H9 (cell line): ENCODE measurements around the gene YEATS2. TPM values are rescaled to one million over a fixed set of nuclear protein-coding genes. Genes with fewer than 3 reads are reported as not detected.

Source experiments
- DNase-seq: peaks from one replicate; pipeline ENCODE4 v3.0.0-alpha.2; 2017
- H2AFZ ChIP-seq: one replicate; pipeline ENCODE4 v1.6.1; 2013; ENCODE audit warnings: mild to moderate bottlenecking, low read length, control low read depth, moderate library complexity
- H2AK5ac ChIP-seq: 2 replicates; pipeline ENCODE4 v1.6.1; 2013; ENCODE audit warnings: low read length, control low read depth, mixed read lengths; ENCODE audit not compliant: insufficient read length
- H2BK120ac ChIP-seq: one replicate; pipeline ENCODE4 v1.6.1; 2013; ENCODE audit warnings: low read depth, mild to moderate bottlenecking, low read length, control low read depth, inconsistent platforms; ENCODE audit not compliant: poor library complexity, severe bottlenecking
- H2BK12ac ChIP-seq: 2 replicates; pipeline ENCODE4 v1.6.1; 2013; ENCODE audit warnings: low read length, control low read depth, mixed read lengths, low read depth; ENCODE audit not compliant: insufficient read length
- H2BK15ac ChIP-seq: 2 replicates; pipeline ENCODE4 v1.6.1; 2013; ENCODE audit warnings: low read depth, low read length, control low read depth
- H2BK20ac ChIP-seq: one replicate; pipeline ENCODE4 v1.6.1; 2013; ENCODE audit warnings: low read depth, mild to moderate bottlenecking, low read length, control low read depth, inconsistent platforms; ENCODE audit not compliant: poor library complexity, severe bottlenecking
- H2BK5ac ChIP-seq: 2 replicates; pipeline ENCODE4 v1.6.1; 2013; ENCODE audit warnings: low read length, control low read depth, mixed read lengths; ENCODE audit not compliant: insufficient read length
- H3K14ac ChIP-seq: 2 replicates; pipeline ENCODE4 v1.6.1; 2013; ENCODE audit warnings: low read length, control low read depth; ENCODE audit not compliant: insufficient read depth
- H3K18ac ChIP-seq: 2 replicates; pipeline ENCODE4 v1.6.1; 2013; ENCODE audit warnings: low read depth, mild to moderate bottlenecking, mixed read lengths, low read length, control low read depth; ENCODE audit not compliant: insufficient read length
- H3K23ac ChIP-seq: 2 replicates; pipeline ENCODE4 v1.6.1; 2013; ENCODE audit warnings: low read length, control low read depth, mixed read lengths, low read depth; ENCODE audit not compliant: insufficient read length
- H3K23me2 ChIP-seq: 2 replicates; pipeline ENCODE4 v1.6.1; 2013; ENCODE audit warnings: low read depth, mild to moderate bottlenecking, mixed read lengths, low read length, control low read depth; ENCODE audit not compliant: insufficient read length, poor library complexity, severe bottlenecking
- H3K27ac ChIP-seq: 2 replicates; pipeline ENCODE4 v1.5.1; 2013; ENCODE audit warnings: low read length, control low read depth, mixed read lengths, low read depth; ENCODE audit not compliant: insufficient read length
- H3K27me3 ChIP-seq: 2 replicates; pipeline ENCODE4 v1.6.1; 2013; ENCODE audit warnings: low read length, control low read depth, inconsistent platforms; ENCODE audit not compliant: insufficient read depth
- H3K4ac ChIP-seq: 2 replicates; pipeline ENCODE4 v1.6.1; 2013; ENCODE audit warnings: low read depth, mild to moderate bottlenecking, control low read depth, inconsistent platforms, low read length, moderate library complexity
- H3K4me1 ChIP-seq: 2 replicates; pipeline ENCODE4 v1.6.1; 2013; ENCODE audit warnings: low read length, control low read depth, inconsistent platforms; ENCODE audit not compliant: insufficient read depth
- H3K4me2 ChIP-seq: 2 replicates; pipeline ENCODE4 v1.6.1; 2013; ENCODE audit warnings: low read length, control low read depth, mixed read lengths; ENCODE audit not compliant: insufficient read length, insufficient read depth
- H3K56ac ChIP-seq: 2 replicates; pipeline ENCODE4 v1.6.1; 2013; ENCODE audit warnings: low read depth, mild to moderate bottlenecking, mixed read lengths, low read length, control low read depth; ENCODE audit not compliant: insufficient read length
- H3K79me1 ChIP-seq: 2 replicates; pipeline ENCODE4 v1.6.1; 2013; ENCODE audit warnings: low read depth, mild to moderate bottlenecking, moderate library complexity, low read length, control low read depth, inconsistent platforms; ENCODE audit not compliant: insufficient read depth, poor library complexity, severe bottlenecking
- H3K79me2 ChIP-seq: 2 replicates; pipeline ENCODE4 v1.6.1; 2013; ENCODE audit warnings: low read length, control low read depth, inconsistent platforms; ENCODE audit not compliant: insufficient read depth
- H3K9ac ChIP-seq: 2 replicates; pipeline ENCODE4 v1.6.1; 2013; ENCODE audit warnings: low read length, control low read depth, mixed read lengths; ENCODE audit not compliant: insufficient read length; ENCODE audit errors: extremely low read depth
- H3K9me3 ChIP-seq: one replicate; pipeline ENCODE4 v1.6.1; 2013; ENCODE audit warnings: low read depth, low read length, inconsistent platforms; ENCODE audit not compliant: control insufficient read depth
- H3T11ph ChIP-seq: one replicate; pipeline ENCODE4 v1.6.1; 2013; ENCODE audit warnings: mild to moderate bottlenecking, low read length, control low read depth, inconsistent platforms
- H4K20me1 ChIP-seq: one replicate; pipeline ENCODE4 v1.6.1; 2013; ENCODE audit not compliant: control insufficient read depth, insufficient read length, insufficient read depth
- H4K5ac ChIP-seq: 2 replicates; pipeline ENCODE4 v1.6.1; 2013; ENCODE audit warnings: low read depth, mild to moderate bottlenecking, mixed read lengths, low read length, control low read depth; ENCODE audit not compliant: insufficient read length
- H4K8ac ChIP-seq: replicated peaks from 2 replicates; pipeline ENCODE4 v1.6.1; 2013; ENCODE audit warnings: low read length, control low read depth, mixed read lengths, low read depth; ENCODE audit not compliant: insufficient read length
- H4K91ac ChIP-seq: 2 replicates; pipeline ENCODE4 v1.6.1; 2013; ENCODE audit warnings: low read depth, mild to moderate bottlenecking, moderate library complexity, mixed read lengths, low read length, control low read depth; ENCODE audit not compliant: insufficient read length
- H3K27ac Mint-ChIP-seq, 3 experiments: 2 replicates in 2 of 3; 3 replicates in 1 of 3; pipeline ENCODE4 v1.8.0; 2020 to 2021; ENCODE audit warnings: mixed read lengths in 3 of 3, mild to moderate bottlenecking in 1 of 3, moderate library complexity in 1 of 3
- H3K27me3 Mint-ChIP-seq: 2 replicates; pipeline ENCODE4 v1.8.0; 2021; ENCODE audit warnings: low read depth, mild to moderate bottlenecking, moderate library complexity, mixed read lengths
- H3K36me3 Mint-ChIP-seq, 3 experiments: 2 replicates in 2 of 3; 3 replicates in 1 of 3; pipeline ENCODE4 v1.8.0; 2020 to 2021; ENCODE audit warnings: low read depth in 3 of 3, mixed read lengths in 3 of 3; ENCODE audit not compliant: insufficient read depth in 1 of 3
- H3K4me1 Mint-ChIP-seq, 2 experiments: 2 replicates each; pipeline ENCODE4 v1.8.0; 2020; ENCODE audit warnings: mixed read lengths in 2 of 2
- H3K4me3 Mint-ChIP-seq, 2 experiments: 2 replicates in 1 of 2; 3 replicates in 1 of 2; pipeline ENCODE4 v1.8.0; 2020 to 2021; ENCODE audit warnings: mild to moderate bottlenecking in 2 of 2, mixed read lengths in 2 of 2, moderate library complexity in 1 of 2
- H3K9me3 Mint-ChIP-seq, 2 experiments: 2 replicates in 1 of 2; 3 replicates in 1 of 2; pipeline ENCODE4 v1.8.0; 2020; ENCODE audit warnings: mild to moderate bottlenecking in 2 of 2, mixed read lengths in 2 of 2, moderate library complexity in 1 of 2
- CTCF ChIP-seq: fragments of 200-600 bp; sonication (generic); conservative IDR thresholded peaks from 3 replicates; pipeline ENCODE4 v1.8.0; 2021; ENCODE audit warnings: antibody characterized with exemption, mild to moderate bottlenecking
- WGBS: extraction: QIAGEN DNeasy Blood & Tissue Kit; methylation state at CpG from one replicate; pipeline ENCODE4 v1.1.7; 2013; ENCODE audit warnings: missing lambda C conversion rate, low lambda C conversion rate, mixed read lengths; ENCODE audit not compliant: insufficient read length; ENCODE audit errors: extremely low coverage; 5-methylcytosine and 5-hydroxymethylcytosine counted together
- total RNA-seq: library from RNA; stranded (reverse); gene quantifications from 2 replicates; pipeline ENCODE4 v1.2.1, GENCODE V29; 2021

YEATS2 gene
- total RNA-seq, 1 experiment from 2014 or later: 40.3 TPM

- Histone ChIP-seq H2BK120ac (no peak overlapping the region), H2BK12ac (no peak overlapping the region), H4K8ac (no peak overlapping the region), H2BK5ac (no peak overlapping the region), H3K79me1 (peaks cover 3% of the 10 kb centered on the region), H3K18ac (no peak overlapping the region), H3K23ac (no peak overlapping the region), H3K4me2 (no peak overlapping the region), H4K91ac (no peak overlapping the region), H3K4ac (no peak overlapping the region), H3K4me1 (no peaks in the 10 kb centered on the region; the same call in 1 of the 2 replicates), H2AK5ac (no peak overlapping the region), H3K79me2 (no peaks in the 10 kb centered on the region), H3K56ac (no peak overlapping the region), H2AFZ (no peak overlapping the region), H2BK20ac (no peak overlapping the region), H3K14ac (no peak overlapping the region), H2BK15ac (no peak overlapping the region), H3K27ac (no peak overlapping the region), H3T11ph (no peak overlapping the region), H3K9ac (no peak overlapping the region), H3K9me3 (no peaks in the 10 kb centered on the region), H4K20me1 (no peaks in the 10 kb centered on the region), H3K27me3 (no peaks in the 10 kb centered on the region), H3K23me2 (no peaks in the 10 kb centered on the region), H4K5ac (no peak overlapping the region)
- no peak for TF ChIP-seq CTCF
- no peak for DNase-seq
- peaks cover 7 to 8% of the 10 kb centered on the region in 2 experiments for H3K4me1 Mint-ChIP-seq
- no peak overlapping the region for H3K4me3 Mint-ChIP-seq
- H3K27me3 Mint-ChIP-seq: no peaks in the 10 kb centered on the region
- no peaks in the 10 kb centered on the region for H3K9me3 Mint-ChIP-seq
- H3K27ac Mint-ChIP-seq: peak overlapping the region in 2 of 3 experiments; percentile 44 to 77; a peak in 2 of 7 replicates
- WGBS: no CpG with 5 or more reads among the region's 5 CpGs
- H3K36me3 Mint-ChIP-seq: peaks cover 34 to 81% (median 76%) of the 10 kb centered on the region in 3 experiments
Measured at GRCh38 chr3:183754052-183754451, 56.5 kb downstream of the YEATS2 start.
